Mucosa of rectum (tissue), 2 donors: ENCODE results near the gene POMGNT1.
A peak's percentile ranks its signal among the peaks of the same experiment; 100 is the strongest.
"Not testable (repeated sequence)": the region's sequence is repeated elsewhere in the genome, so short reads cannot be mapped to it uniquely, and the experiment has no call there.

Source experiments
- H3K27ac ChIP-seq, 2 donors: one replicate each; pipeline ENCODE4 v1.7.0; 2013; ENCODE audit warnings: inconsistent platforms in 2 of 2, low read depth in 2 of 2, low read length in 2 of 2
- H3K27me3 ChIP-seq, 2 donors: one replicate each; pipeline ENCODE4 v1.7.0; 2013; ENCODE audit warnings: low read length in 2 of 2; ENCODE audit not compliant: control insufficient read depth in 2 of 2, insufficient read depth in 2 of 2
- H3K36me3 ChIP-seq, 2 donors: one replicate each; pipeline ENCODE4 v1.7.0; 2013; ENCODE audit warnings: low read length in 2 of 2; ENCODE audit not compliant: control insufficient read depth in 2 of 2, insufficient read depth in 2 of 2
- H3K4me1 ChIP-seq, 2 donors: one replicate each; pipeline ENCODE4 v1.7.0; 2013; ENCODE audit warnings: low read length in 2 of 2, mild to moderate bottlenecking in 1 of 2; ENCODE audit not compliant: control insufficient read depth in 2 of 2, insufficient read depth in 2 of 2
- H3K4me3 ChIP-seq, 2 donors: one replicate each; pipeline ENCODE4 v1.7.0; 2013; ENCODE audit warnings: low read length in 2 of 2
- H3K9ac ChIP-seq, 2 donors: one replicate each; pipeline ENCODE4 v1.7.0; 2013; ENCODE audit warnings: low read length in 2 of 2, low read depth in 1 of 2, mild to moderate bottlenecking in 1 of 2
- H3K9me3 ChIP-seq, 2 donors: one replicate each; pipeline ENCODE4 v1.7.0; 2013; ENCODE audit warnings: low read length in 2 of 2; ENCODE audit not compliant: control insufficient read depth in 2 of 2
- donor health status: healthy.
- donor health status: Normal muscosa, but diverticular disease.

POMGNT1 gene

DNA sequence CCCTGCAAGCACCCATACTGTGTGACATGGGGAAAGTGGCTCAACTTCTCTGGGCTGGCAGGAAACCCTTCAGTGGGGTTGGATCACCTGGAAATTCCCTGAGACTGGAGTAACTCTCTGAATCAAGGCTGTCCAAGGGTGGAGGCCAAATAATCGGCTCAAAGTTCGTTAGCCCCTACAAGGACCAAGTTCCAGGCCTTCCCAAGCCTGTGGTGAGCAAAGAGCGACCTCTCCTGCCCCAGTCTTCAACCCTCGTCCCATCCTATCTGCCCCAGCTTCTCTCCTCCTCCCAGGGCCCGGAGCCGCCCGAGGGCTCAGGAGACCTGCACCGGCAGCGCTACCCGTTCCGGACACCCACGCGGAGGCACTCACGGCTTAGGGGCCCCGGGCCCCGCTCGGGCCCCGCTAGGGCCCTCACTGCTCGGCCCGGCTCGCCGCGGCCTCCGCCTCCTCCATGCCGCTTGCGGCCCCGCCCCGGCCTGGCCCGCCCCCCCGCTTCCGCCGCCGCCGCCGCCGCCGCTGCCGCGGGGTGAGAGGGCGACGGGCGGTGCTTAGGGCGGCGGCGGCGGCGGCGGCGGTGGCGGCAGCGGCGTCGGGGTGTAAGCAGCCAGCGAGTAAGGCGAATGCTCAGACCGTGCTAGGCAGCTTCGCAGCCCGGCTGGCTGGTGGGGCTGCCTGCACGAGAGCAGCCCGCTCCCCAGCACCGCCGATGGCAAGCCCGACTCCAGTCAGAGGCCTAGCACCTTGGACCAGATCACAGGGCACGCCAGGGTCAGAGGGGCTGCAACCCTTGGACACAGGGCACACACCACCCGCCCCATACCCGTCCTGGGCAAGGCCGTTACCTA, at the start of gene POMGNT1:
TSS of gene POMGNT1 (minus strand) at position 471 of the 848 bp plus-strand sequence. CDS start 613 bp downstream, outside the sequence.
- peaks cover 14 to 17% of the 10 kb centered on the region in 2 donors for H3K4me1 ChIP-seq
- peaks cover 20 to 26% of the 10 kb centered on the region in 2 donors for H3K36me3 ChIP-seq
- H3K27ac ChIP-seq = peak within 1 kb of the TSS; percentile 77 to 86

DNA sequence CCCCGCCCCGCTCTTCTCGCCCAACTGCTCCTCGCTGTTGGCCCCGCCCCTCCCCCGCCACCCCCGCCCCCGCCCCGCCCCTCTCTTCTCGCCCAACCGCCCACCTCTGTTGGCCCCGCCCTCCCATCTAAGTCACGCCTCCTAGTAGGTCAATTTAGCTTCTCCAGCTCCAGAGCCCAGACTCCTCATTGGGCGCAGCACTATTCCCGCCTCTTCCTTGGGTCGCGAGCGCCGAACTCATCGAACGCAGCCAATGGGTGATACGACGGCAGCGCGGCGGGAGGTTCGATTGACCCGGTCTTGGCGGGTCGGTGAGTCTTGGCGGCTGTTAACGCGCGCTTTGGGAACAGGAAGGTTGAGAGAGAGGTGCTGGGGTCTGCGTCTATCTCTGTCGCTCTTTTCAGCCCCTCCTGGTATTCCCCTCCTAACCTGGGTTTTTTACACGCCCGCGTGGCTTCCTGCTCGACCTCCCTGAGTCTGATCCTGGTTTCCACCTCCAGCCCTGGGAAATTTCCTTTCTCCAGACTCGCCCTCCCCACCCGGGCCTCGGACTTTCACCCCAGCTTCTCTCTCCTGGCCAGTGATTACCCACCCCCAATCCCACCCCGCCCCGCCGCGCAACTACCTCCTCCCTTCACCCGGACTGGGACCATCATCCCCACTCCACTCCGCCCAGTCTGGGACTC, 49.3 kb upstream of the POMGNT1 start, which contains the start of gene RAD54L:
TSS of gene RAD54L (plus strand) at position 328 of the 686 bp plus-strand sequence. CDS start 643 bp downstream, outside the sequence.
- Histone ChIP-seq H3K36me3 (peaks cover 0 to 2% of the 10 kb centered on the region in 2 donors), H3K9ac (peak within 1 kb of the TSS; percentile 79 to 87), H3K27me3 (no peaks in the 10 kb centered on the region), H3K4me1 (peaks cover 4 to 7% of the 10 kb centered on the region in 2 donors), H3K27ac (peak within 1 kb of the TSS; percentile 74 to 76), H3K4me3 (peak within 1 kb of the TSS; percentile 91 to 95), H3K9me3 (no peaks in the 10 kb centered on the region)

More for the DNA sequence above, at the start of gene POMGNT1:
- peak within 1 kb of the TSS; percentile 79 to 91 for H3K4me3 ChIP-seq
- no peaks in the 10 kb centered on the region for H3K9me3 ChIP-seq
- no peaks in the 10 kb centered on the region for H3K27me3 ChIP-seq
- H3K9ac ChIP-seq = peak within 1 kb of the TSS; percentile 90

DNA sequence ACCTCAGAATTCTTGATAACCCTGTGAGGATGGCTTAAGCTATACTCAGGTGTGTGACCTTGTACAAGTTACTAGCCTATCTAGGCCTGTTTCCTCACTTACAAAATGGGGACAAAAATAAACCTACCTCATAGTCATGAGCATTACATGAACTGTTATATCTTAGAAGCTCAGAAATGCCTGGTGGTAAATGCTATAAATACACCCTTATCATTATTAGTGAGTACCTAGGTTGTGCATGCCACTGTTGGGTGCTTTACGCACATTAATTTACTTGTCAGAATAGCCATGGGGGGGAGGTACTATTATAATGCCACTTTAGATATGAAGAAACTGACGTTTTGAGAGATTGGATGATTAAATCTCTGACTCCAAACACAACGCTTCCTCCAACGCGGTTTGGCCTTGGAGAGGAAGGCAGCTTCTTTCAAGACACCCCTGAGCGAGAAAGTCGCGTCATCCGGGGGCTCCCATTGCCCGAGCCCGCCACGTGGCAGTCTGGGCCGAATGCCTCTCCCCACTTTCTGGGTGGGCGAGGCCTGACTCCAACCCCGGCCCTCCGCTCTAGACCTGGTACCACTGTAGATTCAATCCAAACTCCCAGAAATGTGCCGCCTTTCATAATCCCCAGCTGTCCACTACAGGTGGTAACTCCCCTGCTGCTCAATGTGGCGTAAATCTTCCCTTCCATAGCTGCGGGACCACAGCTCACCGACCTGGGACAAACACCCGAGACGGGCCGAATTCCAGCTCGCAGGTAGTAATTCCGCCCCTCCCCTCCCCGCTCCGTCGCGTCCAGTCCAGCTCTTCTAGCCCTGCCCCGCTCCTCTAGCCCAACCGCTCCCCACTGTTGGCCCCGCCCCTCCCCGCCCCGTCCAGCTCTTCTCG, 48.6 kb upstream of the POMGNT1 start:
- peaks cover 0 to 2% of the 10 kb centered on the region in 2 donors for H3K36me3 ChIP-seq
- peak overlapping the region; percentile 74 to 76 for H3K27ac ChIP-seq
- H3K9me3 ChIP-seq = no peaks in the 10 kb centered on the region
- no peaks in the 10 kb centered on the region for H3K27me3 ChIP-seq
- H3K4me3 ChIP-seq = peak overlapping the region; percentile 80 to 85
- peaks cover 4 to 7% of the 10 kb centered on the region in 2 donors for H3K4me1 ChIP-seq
- H3K9ac ChIP-seq = peak overlapping the region; percentile 79 to 87

DNA sequence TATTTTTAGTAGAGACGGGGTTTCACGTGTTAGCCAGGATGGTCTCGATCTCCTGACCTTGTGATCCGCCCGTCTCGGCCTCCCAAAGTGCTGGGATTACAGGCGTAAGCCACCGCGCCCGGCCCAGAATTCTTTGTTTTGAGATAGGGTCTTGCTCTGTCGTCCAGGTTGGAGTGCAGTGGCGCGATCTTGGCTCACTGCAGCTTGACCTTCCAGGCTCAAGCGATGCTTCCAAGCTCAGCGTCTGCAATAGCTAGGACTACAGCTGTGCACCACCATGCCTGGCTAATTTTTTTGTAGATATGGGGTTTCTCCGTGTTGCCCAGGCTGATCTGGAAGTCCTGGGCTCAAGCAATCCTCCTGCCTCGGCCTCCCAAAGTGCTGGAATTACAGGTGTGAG, 47.9 kb upstream of the POMGNT1 start:
- not testable (repeated sequence) for H3K4me1 ChIP-seq, H3K36me3 ChIP-seq, H3K27ac ChIP-seq, H3K9ac ChIP-seq, H3K27me3 ChIP-seq, H3K4me3 ChIP-seq, H3K9me3 ChIP-seq

DNA sequence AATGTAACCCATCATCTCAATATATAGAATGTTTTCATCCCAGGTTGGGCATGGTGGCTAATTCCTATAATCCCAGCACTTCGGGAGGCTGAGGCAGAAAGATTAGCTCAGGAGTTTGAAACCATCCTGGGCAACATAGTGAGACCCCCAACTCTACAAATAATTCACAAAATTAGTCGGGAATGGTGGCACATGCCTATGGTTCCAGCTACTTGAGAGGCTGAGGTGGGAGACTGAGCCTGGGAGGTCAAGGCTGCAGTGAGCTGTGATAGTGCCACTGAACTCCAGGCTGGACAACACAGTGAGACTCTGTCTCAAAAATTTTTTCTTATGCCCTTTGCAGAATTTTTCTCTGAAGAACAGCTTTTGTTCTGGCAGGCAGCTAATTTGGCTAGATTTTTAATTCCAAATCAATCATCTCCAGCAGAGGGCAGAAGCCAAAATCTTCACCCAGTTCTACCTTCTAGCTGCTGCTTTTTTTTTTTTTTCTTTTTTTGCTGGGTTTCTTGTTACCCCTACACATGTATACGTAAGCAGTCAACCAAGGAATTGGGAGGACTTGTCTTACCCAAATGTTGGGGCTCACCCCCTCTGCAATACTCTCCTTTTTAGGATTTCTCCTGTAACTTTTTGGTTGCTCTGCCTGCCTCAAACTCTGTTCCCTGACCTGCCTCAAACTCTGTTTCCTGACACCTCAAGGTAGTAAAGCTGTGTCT, 46.6 kb upstream of the POMGNT1 start:
- Histone ChIP-seq H3K4me3 (no peak overlapping the region), H3K4me1 (peaks cover 4 to 7% of the 10 kb centered on the region in 2 donors), H3K9ac (no peak overlapping the region), H3K27ac (no peak overlapping the region), H3K9me3 (no peaks in the 10 kb centered on the region), H3K27me3 (no peaks in the 10 kb centered on the region), H3K36me3 (no peaks in the 10 kb centered on the region)

DNA sequence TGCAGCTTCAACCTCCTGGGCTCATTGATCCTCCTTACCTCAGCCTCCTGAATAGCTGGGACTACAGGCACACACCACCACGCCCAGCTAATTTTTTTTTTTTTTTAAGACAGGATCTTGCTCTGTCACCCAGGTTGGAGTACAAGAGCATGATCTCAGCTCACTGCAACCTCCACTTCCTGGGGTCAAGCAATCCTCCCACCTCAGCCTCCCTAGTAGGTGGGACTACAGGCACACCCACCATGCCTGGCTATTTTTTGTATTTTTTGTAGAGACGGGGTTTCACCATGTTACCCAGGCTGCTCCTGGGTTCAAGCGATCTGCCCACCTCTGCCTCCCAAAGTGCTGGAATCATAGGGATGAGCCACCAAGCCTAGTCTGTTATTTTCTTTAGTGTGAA, 45.6 kb upstream of the POMGNT1 start:
- not testable (repeated sequence) for H3K9ac ChIP-seq, H3K27me3 ChIP-seq, H3K4me1 ChIP-seq, H3K27ac ChIP-seq, H3K9me3 ChIP-seq, H3K4me3 ChIP-seq, H3K36me3 ChIP-seq

DNA sequence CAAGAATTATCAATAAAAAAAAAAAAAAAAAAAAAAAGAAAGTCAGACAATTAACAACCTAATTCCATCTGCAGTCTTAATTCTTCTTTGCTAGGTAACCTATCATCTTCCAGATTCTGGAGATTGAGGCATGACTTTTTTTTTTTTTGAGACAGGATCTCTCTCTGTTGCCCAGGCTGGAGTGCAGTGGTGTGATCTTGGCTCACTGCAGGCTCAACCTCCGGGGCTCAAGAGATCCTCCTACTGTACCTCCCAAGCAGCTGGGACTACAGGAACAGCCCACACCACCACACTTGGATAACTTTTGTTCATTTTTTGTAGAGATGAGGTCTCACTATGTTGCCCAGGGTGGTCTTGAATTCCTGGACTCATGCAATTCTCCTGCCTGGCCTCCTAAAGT, 44.7 kb upstream of the POMGNT1 start:
- no peak overlapping the region for H3K9ac ChIP-seq
- no peaks in the 10 kb centered on the region for H3K36me3 ChIP-seq
- H3K4me1 ChIP-seq = peaks cover under 1 to 4% of the 10 kb centered on the region in 2 donors

DNA sequence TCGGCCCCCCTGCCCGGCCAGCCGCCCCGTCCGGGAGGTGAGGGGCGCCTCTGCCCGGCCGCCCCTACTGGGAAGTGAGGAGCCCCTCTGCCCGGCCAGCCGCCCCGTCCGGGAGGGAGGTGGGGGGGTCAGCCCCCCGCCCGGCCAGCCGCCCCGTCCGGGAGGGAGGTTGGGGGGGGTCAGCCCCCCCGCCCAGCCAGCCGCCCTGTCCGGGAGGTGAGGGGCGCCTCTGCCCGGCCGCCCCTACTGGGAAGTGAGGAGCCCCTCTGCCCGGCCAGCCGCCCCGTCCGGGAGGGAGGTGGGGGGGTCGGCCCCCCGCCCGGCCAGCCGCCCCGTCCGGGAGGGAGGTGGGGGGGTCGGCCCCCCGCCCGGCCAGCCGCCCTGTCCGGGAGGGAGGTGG, 43.5 kb upstream of the POMGNT1 start:
- not testable (repeated sequence) for H3K27ac ChIP-seq, H3K9ac ChIP-seq, H3K36me3 ChIP-seq, H3K4me3 ChIP-seq, H3K27me3 ChIP-seq, H3K4me1 ChIP-seq, H3K9me3 ChIP-seq

More for the DNA sequence above, 44.7 kb upstream of the POMGNT1 start:
- Histone ChIP-seq H3K4me3 (no peak overlapping the region), H3K27me3 (no peaks in the 10 kb centered on the region), H3K27ac (no peak overlapping the region), H3K9me3 (no peaks in the 10 kb centered on the region)

DNA sequence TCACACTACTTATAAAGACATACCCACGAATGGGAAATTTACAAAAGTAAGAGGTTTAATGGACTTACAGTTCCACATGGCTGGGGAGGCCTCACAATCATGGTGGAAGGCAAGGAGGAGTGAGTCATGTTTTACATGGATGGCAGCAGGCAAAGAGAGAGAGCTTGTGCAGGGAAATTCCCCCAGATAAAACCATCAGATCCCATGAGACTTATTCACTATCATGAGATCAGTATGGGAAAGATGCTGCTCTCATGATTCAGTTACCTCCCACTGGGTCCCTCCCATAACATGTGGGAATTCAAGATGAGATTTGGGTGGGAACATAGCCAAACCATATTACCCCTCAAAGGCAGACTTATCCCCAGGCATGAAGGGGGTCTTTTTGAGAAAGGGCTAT, 40.6 kb upstream of the POMGNT1 start:
- H3K9me3 ChIP-seq, H3K4me1 ChIP-seq, H3K36me3 ChIP-seq, H3K9ac ChIP-seq, H3K4me3 ChIP-seq, H3K27ac ChIP-seq, H3K27me3 ChIP-seq: not testable (repeated sequence)
